NCI-H526 treated with DMSO at 0.1 percent for 48 hours (cell line): Measurements from ENCODE around the gene F11R.
"Not testable (repeated sequence)": the region's sequence is repeated elsewhere in the genome, so short reads cannot be mapped to it uniquely, and the experiment has no call there.

ENCODE experiments used
- DNase-seq: peaks from one replicate; lab custom pipeline; 2025; lab: John Stamatoyannopoulos, UW

The F11R gene

GRCh38 chr1:161013131-161013487 is 7.8 kb downstream of the F11R start:
- DNase-seq: no peak

GRCh38 chr1:161012420-161012819 is 8.5 kb downstream of the F11R start:
- no peak for DNase-seq

DNA sequence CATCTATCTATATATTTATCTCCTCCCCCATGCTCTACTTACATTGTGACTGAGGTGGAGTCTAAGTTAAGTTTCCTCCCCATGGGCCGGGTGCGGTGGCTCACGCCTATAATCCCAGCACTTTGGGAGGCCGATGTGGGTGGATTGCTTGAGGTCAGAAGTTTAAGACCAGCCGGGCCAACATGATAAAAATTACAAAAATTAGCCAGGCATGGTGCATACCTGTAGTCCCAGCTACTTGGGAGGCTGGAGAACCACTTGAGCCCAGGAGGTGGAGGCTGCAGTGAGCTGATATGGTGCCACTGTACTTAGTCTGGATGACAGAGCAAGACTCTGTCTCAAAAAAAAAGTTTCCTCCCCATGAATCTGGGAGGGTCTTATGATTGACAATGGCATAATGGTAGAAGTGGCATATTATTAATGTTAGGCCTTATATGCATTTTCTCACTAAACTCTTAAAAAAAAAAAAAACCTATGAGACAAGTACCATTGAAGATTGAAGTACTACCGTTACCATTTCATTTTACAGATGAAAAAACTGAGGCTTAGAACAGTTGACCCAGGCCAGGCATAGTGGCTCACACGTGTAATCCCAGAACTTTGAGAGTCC is 11.2 kb downstream of the F11R start:
- DNase-seq: no peak

DNA sequence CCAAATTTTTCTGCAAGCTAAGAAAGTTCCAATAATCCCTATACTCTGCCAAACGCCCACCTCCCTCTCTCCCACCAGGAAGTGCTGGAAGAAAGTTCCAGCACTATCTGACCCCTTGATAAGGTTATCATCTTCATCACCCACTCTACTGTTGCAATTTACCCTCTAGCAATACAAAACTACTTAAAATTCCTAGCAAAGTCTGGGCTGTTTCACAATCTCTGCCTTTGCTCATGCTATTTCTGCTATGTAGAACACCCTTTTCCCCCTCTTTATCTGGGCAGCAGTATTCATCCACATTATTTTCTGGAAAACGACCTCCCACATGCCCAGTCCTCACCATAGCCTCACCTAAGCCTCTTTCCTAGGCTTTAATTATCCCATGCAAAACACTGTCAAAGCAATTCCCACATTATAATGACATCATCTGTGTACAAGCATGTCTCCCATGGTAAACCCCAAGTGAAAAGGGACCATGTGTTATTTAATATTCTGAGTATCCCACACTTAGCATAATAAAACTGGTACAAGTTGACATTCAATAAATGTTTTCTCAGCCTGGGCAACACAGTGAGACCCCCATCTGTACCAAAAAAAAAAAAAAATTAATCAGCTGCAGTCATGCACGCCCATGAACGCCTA is 12.0 kb downstream of the F11R start:
- DNase-seq: no peak

DNA sequence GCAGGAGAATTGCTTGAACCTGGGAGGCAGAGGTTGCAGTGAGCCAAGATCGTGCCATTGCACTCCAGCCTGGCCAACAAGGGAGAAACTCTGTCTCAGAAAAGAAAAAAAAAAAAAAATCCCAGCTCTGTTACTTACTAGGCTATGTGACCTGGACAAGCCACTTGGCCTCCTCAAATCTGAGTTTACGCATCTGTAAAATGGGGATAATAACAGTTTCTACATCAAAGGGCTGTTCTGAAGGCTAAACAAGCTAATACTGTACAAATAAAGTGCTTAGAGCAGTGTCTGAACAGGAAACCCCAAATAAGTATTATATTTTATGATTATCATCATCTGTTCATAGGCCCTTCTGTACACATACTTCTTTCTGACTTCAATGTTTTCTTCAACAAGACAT is 13.6 kb downstream of the F11R start:
- no peak for DNase-seq

DNA sequence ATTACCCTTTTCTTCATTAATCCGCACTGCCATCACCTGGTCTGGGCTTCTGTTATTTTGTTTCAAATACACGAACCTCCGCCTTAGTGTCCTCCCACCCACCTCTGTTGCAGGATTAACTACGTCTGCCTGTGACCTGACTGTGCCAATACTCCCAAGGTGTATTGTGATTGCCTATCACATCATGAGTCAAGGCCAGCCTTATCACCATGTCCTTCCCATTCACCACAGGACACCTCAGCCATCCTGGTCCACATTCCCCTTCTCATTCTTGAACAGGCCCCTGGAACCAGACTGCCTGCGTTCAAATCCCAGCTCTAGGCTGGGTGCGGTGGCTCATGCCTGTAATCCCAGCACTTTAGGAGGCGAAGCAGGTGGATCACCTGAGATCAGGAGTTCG is 14.4 kb downstream of the F11R start:
- DNase-seq: no peak

DNA sequence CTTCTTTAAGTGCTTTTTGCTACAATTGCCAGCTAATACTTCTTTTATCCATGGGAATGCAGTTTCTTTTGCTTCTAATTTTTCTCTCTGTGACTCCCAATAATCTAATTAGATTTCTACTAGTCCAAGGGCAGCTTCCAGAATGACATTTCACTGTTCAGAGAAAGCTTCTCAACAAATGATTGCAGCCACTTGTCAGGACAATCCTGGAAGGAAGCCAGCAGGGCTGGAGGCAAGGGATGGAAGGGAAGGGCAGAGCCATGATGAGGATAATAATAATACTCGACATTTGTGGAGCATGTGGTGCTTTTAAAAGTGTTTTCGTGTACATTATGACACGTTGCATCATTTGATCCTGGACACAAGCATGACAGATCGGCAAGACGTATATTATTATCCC is 19.4 kb downstream of the F11R start:
- no peak for DNase-seq

DNA sequence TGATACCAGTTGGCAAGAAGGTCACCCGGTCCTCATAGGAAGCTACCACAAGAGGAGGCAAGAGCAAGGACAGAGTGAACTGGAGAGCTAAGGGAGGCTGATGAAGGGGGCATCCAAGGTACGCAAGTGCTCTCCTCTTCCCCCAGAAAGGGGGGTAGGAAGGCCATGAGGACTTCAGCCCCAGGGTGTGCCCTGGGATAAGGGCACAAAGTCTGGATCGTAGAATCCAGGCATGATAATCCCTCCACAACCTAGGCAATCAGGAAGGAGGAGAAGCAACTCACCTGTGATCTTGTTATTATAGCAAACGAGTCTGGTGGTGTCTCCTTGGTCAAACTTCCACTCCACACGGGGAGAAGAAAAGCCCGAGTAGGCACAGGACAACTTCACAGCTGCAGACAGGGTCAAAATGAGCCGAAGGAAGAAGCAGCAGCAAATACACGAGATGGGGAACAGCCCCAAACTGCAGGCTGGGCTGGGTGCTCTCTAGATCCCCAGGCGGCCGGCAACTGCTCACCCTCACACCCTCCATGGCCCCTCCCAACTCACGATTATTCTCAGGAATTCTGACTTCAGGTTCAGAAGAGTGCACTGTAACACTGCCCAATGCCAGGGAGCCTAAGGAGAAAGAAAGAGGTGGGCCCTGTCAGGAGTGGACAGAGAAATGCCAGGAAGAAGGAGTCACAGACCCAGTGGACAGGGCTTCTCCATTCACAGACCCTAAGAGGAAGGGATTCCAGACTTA is 20.0 kb downstream of the F11R start:
- DNase-seq: no peak

GRCh38 chr1:160999376-160999775 is 21.6 kb downstream of the F11R start:
- no peak for DNase-seq

- peak; percentile 20 for DNase-seq
These were observed 23.5 kb downstream of the F11R start for GRCh38 chr1:160997323-160998038.

GRCh38 chr1:160996178-160996577 is 24.8 kb downstream of the F11R start:
- DNase-seq: no peak

DNA sequence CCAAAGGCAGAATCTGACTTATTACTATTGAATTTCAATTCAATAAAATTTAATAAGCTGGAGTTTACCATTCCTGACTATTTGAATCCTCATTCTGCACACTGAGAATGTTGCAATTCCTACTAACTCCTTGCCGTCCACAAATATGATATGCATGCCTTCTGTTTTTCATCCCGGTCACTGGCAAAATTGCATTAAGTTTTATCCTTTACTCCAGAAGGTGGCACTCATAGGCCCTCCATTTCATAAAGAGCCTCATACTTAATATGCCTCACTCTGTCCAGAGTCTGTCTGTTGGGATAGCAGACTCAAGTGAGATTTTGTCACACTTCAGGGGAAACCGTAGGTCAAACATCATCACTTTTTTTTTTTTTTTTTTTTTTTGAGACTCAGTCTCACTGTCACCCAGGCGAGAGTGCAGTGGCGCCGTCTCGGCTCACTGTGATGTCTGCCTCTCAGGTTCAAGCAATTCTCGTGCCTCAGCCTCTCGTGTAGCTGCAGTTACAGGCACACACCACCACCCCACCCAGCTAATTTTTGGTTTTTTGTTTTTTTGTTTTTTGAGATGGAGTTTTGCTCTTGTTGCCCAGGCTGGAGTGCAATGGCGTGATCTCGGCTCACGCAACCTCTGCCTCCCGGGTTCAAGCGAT is 27.3 kb downstream of the F11R start:
- peak; percentile 59 for DNase-seq

DNA sequence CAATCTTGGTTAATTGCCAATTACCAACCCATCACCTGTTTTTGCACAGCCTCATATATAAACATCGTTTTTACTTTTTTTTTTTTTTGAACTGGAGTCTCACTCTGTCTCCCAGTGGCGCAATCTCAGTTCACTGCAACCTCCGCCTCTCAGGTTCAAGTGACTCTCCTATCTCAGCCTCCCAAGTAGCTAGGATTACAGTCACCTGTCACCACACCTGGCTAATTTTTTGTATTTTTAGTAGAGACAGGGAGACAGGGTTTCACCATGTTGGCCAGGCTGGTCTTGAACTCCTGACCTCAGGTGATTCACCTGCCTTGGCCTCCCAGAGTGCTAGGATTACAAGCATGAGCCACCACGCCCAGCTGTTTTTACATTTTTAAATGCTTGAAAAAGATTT is 28.9 kb downstream of the F11R start:
- not testable (repeated sequence) for DNase-seq

GRCh38 chr1:160987359-160988050 is 33.4 kb downstream of the F11R start:
- no peak for DNase-seq

GRCh38 chr1:160985723-160986122 is 35.2 kb downstream of the F11R start:
- DNase-seq: no peak

DNA sequence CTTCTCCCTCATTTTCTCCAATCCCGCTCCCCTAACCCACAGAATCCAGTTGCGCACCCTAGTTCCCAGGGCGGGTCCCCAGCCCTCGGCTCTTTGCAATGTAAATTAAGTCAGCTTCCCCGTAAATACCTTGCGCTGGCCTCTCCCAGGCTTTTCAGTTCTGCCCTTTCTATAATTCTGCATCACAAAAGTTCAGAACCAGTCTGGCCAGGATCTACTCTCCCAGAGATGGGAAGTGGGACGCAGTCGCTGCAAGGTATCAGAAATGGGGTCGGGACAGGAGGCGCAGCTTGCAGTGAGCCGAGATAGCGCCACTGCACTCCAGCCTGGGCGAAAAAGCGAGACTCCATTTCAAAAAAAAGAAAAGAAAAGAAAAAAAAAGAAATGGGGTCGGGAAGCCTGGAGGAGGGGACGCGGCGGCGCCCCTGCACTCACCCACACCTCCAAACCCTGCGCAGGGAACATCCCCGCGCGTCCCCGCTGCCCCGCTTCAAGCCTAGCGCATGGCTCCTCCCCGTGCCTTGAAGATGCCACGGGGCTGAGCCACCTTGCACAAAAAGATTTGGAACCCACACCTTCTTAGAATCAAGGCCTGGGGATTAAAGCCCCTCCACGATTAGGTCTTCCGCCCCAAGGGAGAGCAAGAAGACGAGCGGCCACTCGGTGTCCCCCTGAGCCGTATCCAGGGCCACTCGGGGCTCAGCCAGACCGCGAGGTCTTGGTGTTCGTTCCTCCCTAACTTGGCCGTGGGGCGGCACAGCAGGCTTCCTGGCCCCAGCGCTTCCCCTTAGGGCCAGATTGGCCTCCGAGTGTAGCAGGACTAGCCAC is 39.2 kb downstream of the F11R start:
- DNase-seq: no peak

- DNase-seq: no peak
These were observed 41.7 kb downstream of the F11R start for GRCh38 chr1:160979286-160979685.

GRCh38 chr1:160978510-160978927 is 42.4 kb downstream of the F11R start:
- DNase-seq: no peak

GRCh38 chr1:160975026-160975425 is 45.9 kb downstream of the F11R start:
- DNase-seq: no peak

GRCh38 chr1:160973491-160973890 is 47.5 kb downstream of the F11R start:
- DNase-seq: peak; percentile 71

- no peak for DNase-seq
These were observed 48.0 kb downstream of the F11R start for GRCh38 chr1:160972939-160973338.
